Measurements from ENCODE around the gene ATG7.

The ATG7 gene

DNA sequence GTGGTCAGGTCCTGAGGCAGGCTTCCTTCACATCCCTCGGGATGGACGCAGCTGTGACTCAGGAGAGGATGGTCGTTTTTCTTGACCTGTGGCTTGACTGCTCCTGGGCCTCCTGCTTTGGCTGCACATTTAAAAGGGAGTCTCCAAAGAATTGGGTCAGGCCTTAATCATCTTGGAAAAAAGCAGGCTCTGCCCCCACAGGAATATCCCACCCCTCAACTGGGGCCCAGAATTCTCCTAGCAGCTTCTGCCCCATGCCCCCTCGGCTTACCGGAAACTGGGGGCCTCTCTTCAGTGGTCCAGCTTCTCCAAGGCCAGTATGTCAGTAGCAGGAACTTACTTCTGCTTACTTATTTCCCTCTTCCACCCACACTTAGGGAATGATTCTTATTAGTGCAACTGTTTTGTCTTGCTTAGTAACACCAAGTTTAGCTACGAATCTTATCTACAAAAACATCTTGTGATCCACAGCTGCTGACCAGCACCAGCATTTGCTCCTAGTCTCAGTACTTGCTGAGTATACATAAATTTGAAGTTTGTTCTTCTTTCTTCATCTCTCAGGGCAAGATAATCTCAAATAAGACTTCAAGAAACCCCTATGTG lies 35.7 kb downstream of the ATG7 start:
- no peak overlapping the region for H3K27ac ChIP-seq
- TF ChIP-seq, protein P1, sequence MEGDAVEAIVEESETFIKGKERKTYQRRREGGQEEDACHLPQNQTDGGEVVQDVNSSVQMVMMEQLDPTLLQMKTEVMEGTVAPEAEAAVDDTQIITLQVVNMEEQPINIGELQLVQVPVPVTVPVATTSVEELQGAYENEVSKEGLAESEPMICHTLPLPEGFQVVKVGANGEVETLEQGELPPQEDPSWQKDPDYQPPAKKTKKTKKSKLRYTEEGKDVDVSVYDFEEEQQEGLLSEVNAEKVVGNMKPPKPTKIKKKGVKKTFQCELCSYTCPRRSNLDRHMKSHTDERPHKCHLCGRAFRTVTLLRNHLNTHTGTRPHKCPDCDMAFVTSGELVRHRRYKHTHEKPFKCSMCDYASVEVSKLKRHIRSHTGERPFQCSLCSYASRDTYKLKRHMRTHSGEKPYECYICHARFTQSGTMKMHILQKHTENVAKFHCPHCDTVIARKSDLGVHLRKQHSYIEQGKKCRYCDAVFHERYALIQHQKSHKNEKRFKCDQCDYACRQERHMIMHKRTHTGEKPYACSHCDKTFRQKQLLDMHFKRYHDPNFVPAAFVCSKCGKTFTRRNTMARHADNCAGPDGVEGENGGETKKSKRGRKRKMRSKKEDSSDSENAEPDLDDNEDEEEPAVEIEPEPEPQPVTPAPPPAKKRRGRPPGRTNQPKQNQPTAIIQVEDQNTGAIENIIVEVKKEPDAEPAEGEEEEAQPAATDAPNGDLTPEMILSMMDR (IDR thresholded peaks at IDR 0.05) = no peak

DNA sequence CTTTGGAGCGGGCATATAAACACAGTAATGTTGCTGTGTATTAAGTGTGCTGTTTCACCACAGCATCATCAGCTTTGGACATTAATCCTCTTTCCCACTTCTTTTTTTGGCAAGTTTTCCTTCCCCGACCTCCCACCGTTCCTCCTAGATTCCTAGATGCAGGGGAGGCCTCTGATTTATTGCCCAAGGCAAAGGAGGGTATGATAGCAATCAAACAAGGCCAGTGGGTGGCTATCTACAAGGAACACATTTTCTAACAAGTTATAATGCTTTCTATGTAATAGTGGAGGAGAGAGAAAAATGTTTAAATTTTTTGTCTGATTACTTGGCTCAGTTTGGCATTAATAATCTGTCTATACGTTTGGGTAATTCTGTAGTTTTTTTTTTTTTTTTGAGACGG lies 38.1 kb downstream of the ATG7 start:
- no peak overlapping the region for H3K27ac ChIP-seq
- no peaks in the 10 kb centered on the region for H3K4me1 ChIP-seq
- H3K4me2 ChIP-seq (ENCODE audit: low read length) = no peak overlapping the region
- no peak overlapping the region for H3K4me3 ChIP-seq (ENCODE audit: low read depth, low read length)
- H3K79me2 ChIP-seq = no peaks in the 10 kb centered on the region
- H2AFZ ChIP-seq = no peak overlapping the region
- no peaks in the 10 kb centered on the region for H3K36me3 ChIP-seq (ENCODE audit: control insufficient read depth, insufficient read depth, low read length)
- no peaks in the 10 kb centered on the region for H3K27me3 ChIP-seq (ENCODE audit: control insufficient read depth, insufficient read depth, low read length)
- H3K9me3 ChIP-seq (ENCODE audit: control insufficient read depth, low read length) = no peaks in the 10 kb centered on the region
- no peak overlapping the region for H3K9ac ChIP-seq
- TF ChIP-seq, protein P1 (IDR thresholded peaks at IDR 0.05) = no peak

More for the DNA sequence above, 35.7 kb downstream of the ATG7 start:
- Histone ChIP-seq H3K9ac (no peak overlapping the region), H3K4me2 (ENCODE audit: low read length) (no peak overlapping the region), H3K79me2 (no peaks in the 10 kb centered on the region), H3K36me3 (ENCODE audit: control insufficient read depth, insufficient read depth, low read length) (no peaks in the 10 kb centered on the region), H3K4me3 (ENCODE audit: low read depth, low read length) (no peak overlapping the region), H3K27me3 (ENCODE audit: control insufficient read depth, insufficient read depth, low read length) (no peaks in the 10 kb centered on the region), H3K4me1 (no peaks in the 10 kb centered on the region), H2AFZ (no peak overlapping the region), H3K9me3 (ENCODE audit: control insufficient read depth, low read length) (no peaks in the 10 kb centered on the region)

GRCh38 chr3:11312166-11312565 lies 40.0 kb downstream of the ATG7 start:
- TF ChIP-seq, protein P1 (IDR thresholded peaks at IDR 0.05) = no peak
- no peak overlapping the region for H2AFZ ChIP-seq
- no peaks in the 10 kb centered on the region for H3K36me3 ChIP-seq (ENCODE audit: control insufficient read depth, insufficient read depth, low read length)
- no peaks in the 10 kb centered on the region for H3K9me3 ChIP-seq (ENCODE audit: control insufficient read depth, low read length)
- H3K27me3 ChIP-seq (ENCODE audit: control insufficient read depth, insufficient read depth, low read length) = no peaks in the 10 kb centered on the region
- H3K4me2 ChIP-seq (ENCODE audit: low read length) = no peak overlapping the region
- H3K4me3 ChIP-seq (ENCODE audit: low read depth, low read length) = no peak overlapping the region
- H3K9ac ChIP-seq = no peak overlapping the region
- H3K27ac ChIP-seq = no peak overlapping the region
- no peaks in the 10 kb centered on the region for H3K79me2 ChIP-seq
- H3K4me1 ChIP-seq = no peaks in the 10 kb centered on the region

DNA sequence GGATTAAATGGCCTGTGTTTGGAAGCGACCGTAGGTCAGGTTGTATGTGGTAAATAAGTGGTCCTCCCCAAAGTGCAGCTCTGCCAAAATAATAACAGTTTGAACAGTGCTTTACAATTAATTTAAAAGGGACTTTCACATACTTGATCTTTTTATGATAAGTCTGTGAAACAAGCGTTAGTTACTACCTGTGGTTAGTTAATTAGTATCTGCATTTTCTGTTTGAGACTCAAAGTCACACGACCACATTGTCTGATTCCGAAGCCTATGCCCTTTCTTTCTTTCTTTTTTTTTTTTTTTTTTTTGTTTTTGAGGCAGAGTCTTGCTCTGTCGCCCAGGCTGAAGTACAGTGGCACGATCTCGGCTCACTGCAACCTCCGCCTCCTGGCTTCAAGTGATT lies 45.1 kb downstream of the ATG7 start:
- Histone ChIP-seq H3K9ac (no peak overlapping the region), H3K9me3 (ENCODE audit: control insufficient read depth, low read length) (no peaks in the 10 kb centered on the region), H3K36me3 (ENCODE audit: control insufficient read depth, insufficient read depth, low read length) (no peaks in the 10 kb centered on the region), H3K27me3 (ENCODE audit: control insufficient read depth, insufficient read depth, low read length) (no peaks in the 10 kb centered on the region), H3K27ac (no peak overlapping the region), H3K4me1 (no peaks in the 10 kb centered on the region), H3K4me2 (ENCODE audit: low read length) (no peak overlapping the region), H3K4me3 (ENCODE audit: low read depth, low read length) (no peak overlapping the region), H3K79me2 (no peaks in the 10 kb centered on the region), H2AFZ (no peak overlapping the region)
- TF ChIP-seq, protein P1 (IDR thresholded peaks at IDR 0.05) = no peak

DNA sequence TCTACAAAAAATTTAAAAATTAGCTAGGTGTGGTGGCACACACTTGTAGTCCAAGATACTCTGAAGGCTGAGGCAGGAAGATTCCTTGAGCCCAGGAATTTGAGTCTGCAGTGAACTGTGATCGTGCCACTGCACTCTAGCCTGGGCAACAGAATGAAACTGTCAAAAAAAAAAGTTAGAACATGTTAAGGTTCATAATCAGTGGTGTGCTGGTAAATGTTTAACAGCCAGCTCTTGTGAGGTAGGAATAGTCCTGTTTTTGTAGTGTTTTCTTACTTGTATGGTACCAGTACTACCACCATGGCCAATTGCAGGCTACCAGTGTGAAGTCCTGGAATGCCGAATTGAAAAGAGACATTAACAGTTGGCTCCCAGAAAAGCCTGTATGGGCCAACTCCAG lies 50.7 kb downstream of the ATG7 start:
- no peak overlapping the region for H3K4me3 ChIP-seq (ENCODE audit: low read depth, low read length)
- H3K4me1 ChIP-seq = no peaks in the 10 kb centered on the region
- no peak overlapping the region for H2AFZ ChIP-seq
- H3K36me3 ChIP-seq (ENCODE audit: control insufficient read depth, insufficient read depth, low read length) = no peaks in the 10 kb centered on the region
- H3K79me2 ChIP-seq = no peaks in the 10 kb centered on the region
- TF ChIP-seq, protein P1 (IDR thresholded peaks at IDR 0.05) = no peak
- H3K4me2 ChIP-seq (ENCODE audit: low read length) = no peak overlapping the region
- H3K9ac ChIP-seq = no peak overlapping the region
- no peaks in the 10 kb centered on the region for H3K9me3 ChIP-seq (ENCODE audit: control insufficient read depth, low read length)
- H3K27ac ChIP-seq = no peak overlapping the region
- no peaks in the 10 kb centered on the region for H3K27me3 ChIP-seq (ENCODE audit: control insufficient read depth, insufficient read depth, low read length)

All from parathyroid adenoma (tissue), 2 donors.